Gastrocnemius medialis (tissue), 4 donors: ENCODE data around the gene PTPRE.

Experiments
- POLR2A ChIP-seq, 2 donors: fragments of 450-650 bp; IDR thresholded peaks; one replicate each; pipeline ENCODE4 v1.6.1; 2017; ENCODE audit warnings: antibody characterized with exemption in 2 of 2, mild to moderate bottlenecking in 2 of 2, moderate library complexity in 2 of 2
- TF ChIP-seq, protein P1 (sequence below), 5 experiments: fragments of 450-650 bp in 3 of 5; fragments of 200-600 bp in 2 of 5; sonication (generic) in 2 of 5; IDR thresholded peaks in 4 of 5; conservative IDR thresholded peaks in 1 of 5; 1 replicate in 4 of 5; 2 replicates in 1 of 5; pipeline ENCODE4 v1.5.1; 2016 to 2019; ENCODE audit warnings: antibody characterized with exemption in 5 of 5, mild to moderate bottlenecking in 3 of 5, moderate library complexity in 3 of 5

GRCh38 chr10:128080641-128081040 is 173.7 kb downstream of the PTPRE start:
- TF ChIP-seq, protein P1, sequence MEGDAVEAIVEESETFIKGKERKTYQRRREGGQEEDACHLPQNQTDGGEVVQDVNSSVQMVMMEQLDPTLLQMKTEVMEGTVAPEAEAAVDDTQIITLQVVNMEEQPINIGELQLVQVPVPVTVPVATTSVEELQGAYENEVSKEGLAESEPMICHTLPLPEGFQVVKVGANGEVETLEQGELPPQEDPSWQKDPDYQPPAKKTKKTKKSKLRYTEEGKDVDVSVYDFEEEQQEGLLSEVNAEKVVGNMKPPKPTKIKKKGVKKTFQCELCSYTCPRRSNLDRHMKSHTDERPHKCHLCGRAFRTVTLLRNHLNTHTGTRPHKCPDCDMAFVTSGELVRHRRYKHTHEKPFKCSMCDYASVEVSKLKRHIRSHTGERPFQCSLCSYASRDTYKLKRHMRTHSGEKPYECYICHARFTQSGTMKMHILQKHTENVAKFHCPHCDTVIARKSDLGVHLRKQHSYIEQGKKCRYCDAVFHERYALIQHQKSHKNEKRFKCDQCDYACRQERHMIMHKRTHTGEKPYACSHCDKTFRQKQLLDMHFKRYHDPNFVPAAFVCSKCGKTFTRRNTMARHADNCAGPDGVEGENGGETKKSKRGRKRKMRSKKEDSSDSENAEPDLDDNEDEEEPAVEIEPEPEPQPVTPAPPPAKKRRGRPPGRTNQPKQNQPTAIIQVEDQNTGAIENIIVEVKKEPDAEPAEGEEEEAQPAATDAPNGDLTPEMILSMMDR (IDR thresholded peaks at IDR 0.05 in 4 of 5, conservative IDR thresholded peaks at IDR 0.05 in 1 of 5): no peak
- no peak for TF ChIP-seq POLR2A (IDR thresholded peaks at IDR 0.05)
